DND-41 (cell line): ENCODE measurements around the gene LCE3A.

Source experiments
- ATAC-seq: fragments of 200-7000 bp; cut with Tn5 transposase; 3 replicates; pipeline ENCODE4 v1.9.1; 2021; ENCODE audit warnings: low read depth; ENCODE audit not compliant: insufficient read depth
- DNase-seq: peaks from one replicate; pipeline ENCODE4 v3.0.0-alpha.2; 2020
- H2AFZ ChIP-seq: 2 replicates; pipeline ENCODE4 v1.6.0; 2012; ENCODE audit warnings: low read depth, low read length
- H3K27ac ChIP-seq: 2 replicates; pipeline ENCODE4 v1.5.1; 2012; ENCODE audit warnings: low read length, inconsistent platforms
- H3K27me3 ChIP-seq: fragments of 200-600 bp; sonication (generic); 2 replicates; pipeline ENCODE4 v1.6.0; 2012; ENCODE audit warnings: low read length, mild to moderate bottlenecking, inconsistent platforms; ENCODE audit not compliant: insufficient read depth, poor library complexity
- H3K36me3 ChIP-seq: 2 replicates; pipeline ENCODE4 v1.5.1; 2012; ENCODE audit warnings: low read length, inconsistent platforms; ENCODE audit not compliant: insufficient read depth
- H3K4me1 ChIP-seq: 2 replicates; pipeline ENCODE4 v1.5.1; 2012; ENCODE audit warnings: mild to moderate bottlenecking, low read length; ENCODE audit not compliant: insufficient read depth
- H3K4me2 ChIP-seq: 2 replicates; pipeline ENCODE4 v1.6.0; 2012; ENCODE audit warnings: mild to moderate bottlenecking, moderate library complexity, low read length, inconsistent platforms; ENCODE audit not compliant: insufficient read depth
- H3K4me3 ChIP-seq, 2 experiments: fragments of 200-600 bp in 1 of 2; shearing (Covaris generic) in 1 of 2; 2 replicates each; pipeline ENCODE4 v1.5.1; 2012 to 2016; ENCODE audit warnings: inconsistent platforms in 2 of 2, low read length in 2 of 2, mild to moderate bottlenecking in 2 of 2, low read depth in 1 of 2, moderate library complexity in 1 of 2
- H3K79me2 ChIP-seq: 2 replicates; pipeline ENCODE4 v1.6.0; 2012; ENCODE audit warnings: low read length, inconsistent platforms; ENCODE audit not compliant: insufficient read depth
- H3K9ac ChIP-seq: 2 replicates; pipeline ENCODE4 v1.6.0; 2012; ENCODE audit warnings: low read depth, mild to moderate bottlenecking, inconsistent platforms, low read length, moderate library complexity
- H3K9me3 ChIP-seq: 2 replicates; pipeline ENCODE4 v1.5.1; 2012; ENCODE audit warnings: low read length, moderate library complexity, mild to moderate bottlenecking, inconsistent platforms; ENCODE audit not compliant: insufficient read depth, severe bottlenecking
- H4K20me1 ChIP-seq: 2 replicates; pipeline ENCODE4 v1.6.0; 2012; ENCODE audit warnings: low read length; ENCODE audit not compliant: insufficient read depth
- CTCF ChIP-seq: IDR thresholded peaks from 2 replicates; pipeline ENCODE4 v1.5.1; 2012; ENCODE audit warnings: borderline replicate concordance, low read length, moderate library complexity, mild to moderate bottlenecking; ENCODE audit not compliant: poor library complexity, severe bottlenecking; ENCODE audit errors: extremely low read depth
- EZH2 ChIP-seq: IDR thresholded peaks from 3 replicates; pipeline ENCODE4 v1.6.1; 2012; ENCODE audit warnings: borderline replicate concordance, low read depth, mild to moderate bottlenecking, moderate library complexity, low read length, inconsistent platforms; ENCODE audit not compliant: severe bottlenecking

The LCE3A gene

GRCh38 chr1:152621993-152622392, 910 bp downstream of the LCE3A start:
- DNase-seq (peak; percentile 5), ATAC-seq (0 out of 3 replicates have a peak, but pooled peaks have one; percentile 33)

GRCh38 chr1:152613511-152613910, 9.4 kb downstream of the LCE3A start, which contains the start of gene LCE3B:
Gene LCE3B, plus strand, starts transcription at chr1:152613811. Its CDS starts 0 bp downstream, at chr1:152613811.
- Histone ChIP-seq H3K36me3 (no peaks in the 10 kb centered on the region), H2AFZ (no peak within 1 kb of the TSS), H3K4me3 (no peak within 1 kb of the TSS), H3K9me3 (peaks cover 7% of the 10 kb centered on the region), H4K20me1 (no peaks in the 10 kb centered on the region), H3K27ac (no peak within 1 kb of the TSS), H3K4me2 (no peak within 1 kb of the TSS), H3K27me3 (no peaks in the 10 kb centered on the region), H3K79me2 (no peaks in the 10 kb centered on the region), H3K9ac (no peak within 1 kb of the TSS), H3K4me1 (no peaks in the 10 kb centered on the region)
- ATAC-seq, result no peak
- no peak for TF ChIP-seq CTCF
- TF ChIP-seq EZH2, result no peak
- DNase-seq, result no peak

More at GRCh38 chr1:152621993-152622392, 910 bp downstream of the LCE3A start:
- Histone ChIP-seq H3K4me1 (0 out of 2 replicates have a peak, but pooled peaks cover 4% of the 10 kb centered on the region), H3K27me3 (no peaks in the 10 kb centered on the region), H3K36me3 (no peaks in the 10 kb centered on the region), H3K79me2 (no peaks in the 10 kb centered on the region), H2AFZ (no peak overlapping the region), H4K20me1 (no peaks in the 10 kb centered on the region), H3K9ac (no peak overlapping the region), H3K4me2 (no peak overlapping the region), H3K9me3 (peaks cover 19% of the 10 kb centered on the region), H3K4me3 (no peak overlapping the region), H3K27ac (no peak overlapping the region)
- no peak for TF ChIP-seq CTCF
- TF ChIP-seq EZH2, result no peak

GRCh38 chr1:152599934-152600333, 23.0 kb downstream of the LCE3A start, which contains the start of gene LCE3C:
Gene LCE3C, plus strand, starts transcription at chr1:152600234. Its CDS starts 498 bp downstream, at chr1:152600732.
- Histone ChIP-seq H3K27me3 (no peaks in the 10 kb centered on the region), H3K79me2 (no peaks in the 10 kb centered on the region), H2AFZ (no peak within 1 kb of the TSS), H3K4me3 (no peak within 1 kb of the TSS), H4K20me1 (no peaks in the 10 kb centered on the region), H3K27ac (no peak within 1 kb of the TSS), H3K4me1 (no peaks in the 10 kb centered on the region), H3K9ac (no peak within 1 kb of the TSS), H3K36me3 (no peaks in the 10 kb centered on the region), H3K4me2 (no peak within 1 kb of the TSS), H3K9me3 (no peaks in the 10 kb centered on the region)
- DNase-seq (no peak), ATAC-seq (no peak)
- TF ChIP-seq EZH2, result no peak
- no peak for TF ChIP-seq CTCF

GRCh38 chr1:152596986-152597385, 25.9 kb downstream of the LCE3A start:
- TF ChIP-seq CTCF (no peak), EZH2 (no peak)
- no peak overlapping the region for H3K4me2 ChIP-seq
- no peaks in the 10 kb centered on the region for H3K36me3 ChIP-seq
- H3K27ac ChIP-seq, result no peak overlapping the region
- no peak for DNase-seq
- H3K27me3 ChIP-seq, result no peaks in the 10 kb centered on the region
- no peak overlapping the region for H3K9ac ChIP-seq
- ATAC-seq, result no peak
- H3K79me2 ChIP-seq, result no peaks in the 10 kb centered on the region
- H3K9me3 ChIP-seq, result no peaks in the 10 kb centered on the region
- no peak overlapping the region for H3K4me3 ChIP-seq
- no peaks in the 10 kb centered on the region for H3K4me1 ChIP-seq
- H4K20me1 ChIP-seq, result no peaks in the 10 kb centered on the region
- no peak overlapping the region for H2AFZ ChIP-seq
